K562 (cell line): ENCODE measurements around the gene IL17RC. TPM values are rescaled to one million over a fixed set of nuclear protein-coding genes. Genes with fewer than 3 reads are reported as not detected.

ENCODE experiments used
- ATAC-seq: fragments of 200-7000 bp; cut with Tn5 transposase; 3 replicates; pipeline ENCODE4 v1.9.1; 2020; ENCODE audit warnings: moderate library complexity
- BruUV-seq: library from RNA; stranded (reverse); fragments of 400-500 nt; replicated peaks from 2 replicates; lab custom pipeline; 2021; lab: Mats Ljungman, UMichigan
- CTCF ChIA-PET: fragments of 300-600 bp; formaldehyde crosslinking; extraction: SDS; loops from one replicate; lab custom pipeline; 2021; ENCODE audit warnings: low intra/inter-chr PET ratio; lab: Yijun Ruan, JAX
- POLR2A ChIA-PET: fragments of 300-600, 350-650 bp; sonication (Branson Sonifier 250); formaldehyde crosslinking; extraction: SDS; loops from one replicate; lab custom pipeline; 2021; ENCODE audit warnings: antibody characterized with exemption, inconsistent platforms; lab: Yijun Ruan, JAX
- DNase-seq, 4 experiments: peaks; one replicate each; pipeline versions ENCODE4 v3.0.0 to v3.0.0-alpha.2; 2011 to 2018; ENCODE audit warnings: low spot score in 3 of 4, mixed read lengths in 3 of 4; ENCODE audit errors: extremely low read depth in 1 of 4
- FAIRE-seq: peaks from 2 replicates; lab custom pipeline; 2011; peaks lifted over from hg19 to GRCh38; lab: Jason Lieb, UNC
- H2AFZ ChIP-seq: 2 replicates; pipeline ENCODE4 v1.6.0; 2011; ENCODE audit warnings: low read depth, low read length, control low read depth, inconsistent platforms
- H3K27ac ChIP-seq: fragments of 200-600 bp; 3 replicates; pipeline ENCODE4 v1.8.0; 2011; ENCODE audit warnings: low read depth, mild to moderate bottlenecking, control low read depth, inconsistent platforms, low read length, moderate library complexity, mixed read lengths; ENCODE audit errors: extremely low read depth
- H3K27me3 ChIP-seq, 2 experiments: fragments of 300-600 bp in 1 of 2; 2 replicates in 1 of 2; 3 replicates in 1 of 2; pipeline versions ENCODE4 v1.6.0 to v1.8.0; 2011; ENCODE audit warnings: inconsistent platforms in 2 of 2, low read length in 2 of 2, mild to moderate bottlenecking in 1 of 2, mixed read lengths in 1 of 2, moderate library complexity in 1 of 2; ENCODE audit not compliant: control insufficient read depth in 2 of 2, insufficient read depth in 2 of 2
- H3K36me3 ChIP-seq: fragments of 300-600 bp; 3 replicates; pipeline ENCODE4 v1.8.0; 2011; ENCODE audit warnings: mild to moderate bottlenecking, low read length, inconsistent platforms; ENCODE audit not compliant: control insufficient read depth, insufficient read depth
- H3K4me1 ChIP-seq, 2 experiments: fragments of 200-600 bp in 1 of 2; replicated peaks in 1 of 2; 2 replicates in 1 of 2; 3 replicates in 1 of 2; pipeline versions ENCODE4 v1.5.1 to v1.8.0; 2011; ENCODE audit warnings: inconsistent platforms in 2 of 2, low read length in 2 of 2, mild to moderate bottlenecking in 1 of 2, mixed read lengths in 1 of 2, moderate library complexity in 1 of 2; ENCODE audit not compliant: control insufficient read depth in 2 of 2, insufficient read depth in 2 of 2
- H3K4me2 ChIP-seq: 2 replicates; pipeline ENCODE4 v1.6.1; 2011; ENCODE audit warnings: low read length, control low read depth, inconsistent platforms, mixed read lengths; ENCODE audit not compliant: insufficient read depth
- H3K4me3 ChIP-seq: fragments of 200-600 bp; sonication (generic), shearing (Covaris generic); 2 replicates; pipeline ENCODE4 v1.5.1; 2016; ENCODE audit warnings: control low read depth, inconsistent platforms
- H3K79me2 ChIP-seq: fragments of 200-600 bp; 3 replicates; pipeline ENCODE4 v1.8.0; 2011; ENCODE audit warnings: low read length, inconsistent platforms; ENCODE audit not compliant: control insufficient read depth, insufficient read depth
- H3K9ac ChIP-seq, 2 experiments: 2 replicates each; pipeline versions ENCODE4 v1.6.0 to v1.6.1; 2011; ENCODE audit warnings: low read depth in 2 of 2, low read length in 2 of 2, control low read depth in 1 of 2, inconsistent platforms in 1 of 2, mild to moderate bottlenecking in 1 of 2, mixed read lengths in 1 of 2; ENCODE audit not compliant: insufficient read depth in 1 of 2
- H3K9me1 ChIP-seq: one replicate; pipeline ENCODE4 v1.6.0; 2011; ENCODE audit warnings: inconsistent platforms, mild to moderate bottlenecking, low read length, moderate library complexity; ENCODE audit not compliant: control insufficient read depth, insufficient read depth
- H3K9me3 ChIP-seq: replicated peaks from 2 replicates; pipeline ENCODE4 v1.5.1; 2011; ENCODE audit warnings: low read depth, low read length, inconsistent platforms; ENCODE audit not compliant: control insufficient read depth, insufficient read depth
- H4K20me1 ChIP-seq: replicated peaks from 2 replicates; pipeline ENCODE4 v1.6.1; 2011; ENCODE audit warnings: low read length, inconsistent platforms, mixed read lengths; ENCODE audit not compliant: control insufficient read depth, insufficient read depth
- BRCA1 ChIP-seq, 2 experiments: fragments of 450-650 bp in 1 of 2; sonication (generic) in 1 of 2; formaldehyde crosslinking in 1 of 2; IDR thresholded peaks; 2 replicates each; pipeline versions ENCODE4 v1.5.0 to v1.6.1; 2017 to 2020; ENCODE audit warnings: mild to moderate bottlenecking in 1 of 2, missing genetic modification reagents in 1 of 2
- PCBP1 ChIP-seq: fragments of 200-400 bp; formaldehyde crosslinking; IDR thresholded peaks from 2 replicates; pipeline ENCODE4 v1.6.1; 2018; ENCODE audit warnings: mild to moderate bottlenecking, low read depth, low read length; ENCODE audit not compliant: poor library complexity, severe bottlenecking
- RB1 ChIP-seq: fragments of 450-650 bp; IDR thresholded peaks from 2 replicates; pipeline ENCODE4 v1.6.1; 2017; ENCODE audit warnings: low read depth, mild to moderate bottlenecking
- SOX6 ChIP-seq: fragments of 450-650 bp; IDR thresholded peaks from 2 replicates; pipeline ENCODE4 v1.6.1; 2014; ENCODE audit warnings: mild to moderate bottlenecking
- TAL1 ChIP-seq: fragments of 450-650 bp; IDR thresholded peaks from 2 replicates; pipeline ENCODE4 v1.6.1; 2016; ENCODE audit warnings: mild to moderate bottlenecking
- XRCC4 ChIP-seq: IDR thresholded peaks from one replicate; pipeline ENCODE4 v1.6.1; 2011; ENCODE audit not compliant: insufficient read depth, insufficient read length; ENCODE audit errors: extremely low read depth
- ZNF316 ChIP-seq: fragments of 450-650 bp; IDR thresholded peaks from 2 replicates; pipeline ENCODE4 v1.6.1; 2016
- WGBS: fragments of 100-300 bp; shearing (Covaris generic); methylation state at CpG from one replicate; pipeline ENCODE4 v1.1.6; 2016; ENCODE audit warnings: low coverage, mixed read lengths; ENCODE audit not compliant: insufficient coverage; ENCODE audit errors: missing lambda C conversion rate; 5-methylcytosine and 5-hydroxymethylcytosine counted together
- in situ Hi-C: fragments of 300-500 bp; cut with MboI; formaldehyde crosslinking; loops from 4 replicates; pipeline ENCODE4 v1.15.0; 2018; ENCODE audit warnings: inconsistent platforms, mixed read lengths
- intact Hi-C: fragments of 100-400 bp; cut with micrococcal nuclease; formaldehyde crosslinking; loops from 2 replicates; pipeline ENCODE4 v1.14.2; 2022
- polyA plus RNA-seq, 8 experiments: library from polyadenylated mRNA; depleted of rRNA in 4 of 8; stranded (reverse) in 5 of 8; unstranded in 3 of 8; fragments of >200 nt; fragmentation: Nextera tagmentation in 2 of 8; fragmentation: Illumina TruSeq in 1 of 8; extraction: Ambion mirVana in 2 of 8; extraction: Trizol in 1 of 8; gene quantifications; 2 replicates each; pipeline versions ENCODE4 v1.2.1 to v1.2.3, GENCODE V29; 2011 to 2014; ENCODE audit warnings: inconsistent platforms in 1 of 8, missing spikeins in 1 of 8
- total RNA-seq, 7 experiments: library from RNA; depleted of rRNA in 6 of 7; stranded (reverse); fragments of >200 nt in 6 of 7; fragmentation: Illumina TruSeq in 2 of 7; extraction: Trizol in 2 of 7; gene quantifications; 2 replicates each; pipeline versions ENCODE4 v1.2.1 to v1.2.3, GENCODE V29; 2011 to 2021; ENCODE audit warnings: low replicate concordance in 1 of 7
- TF ChIP-seq, protein P1 (sequence below): fragments of 250-450 bp; sonication (Bioruptor Pico); IDR thresholded peaks from 2 replicates; pipeline ENCODE4 v1.5.0; 2021; ENCODE audit warnings: mild to moderate bottlenecking, borderline replicate concordance

IL17RC gene
- total and polyA plus RNA-seq, 9 of the 15 experiments (the other 6 are each of a cell fraction or from before 2014, with no cell fraction given), result 0.15 to 11.4 (median 7.1) TPM; not detected in 1

GRCh38 chr3:9940746-9941145, 23.8 kb downstream of the IL17RC start:
- peaks cover 45% of the 10 kb centered on the region for H3K36me3 ChIP-seq
- peaks cover 5% of the 10 kb centered on the region; the same call in 2 of the 3 replicates for H3K79me2 ChIP-seq
- WGBS, result 94% methylated on average over 8 of the region's 10 CpGs
- POLR2A ChIA-PET, result no interaction called here
- no peak for FAIRE-seq
- no peak overlapping the region for H3K4me3 ChIP-seq
- no peak for TF ChIP-seq XRCC4
- no peak for TF ChIP-seq ZNF316
- no peak for TF ChIP-seq TAL1
- TF ChIP-seq, protein P1, sequence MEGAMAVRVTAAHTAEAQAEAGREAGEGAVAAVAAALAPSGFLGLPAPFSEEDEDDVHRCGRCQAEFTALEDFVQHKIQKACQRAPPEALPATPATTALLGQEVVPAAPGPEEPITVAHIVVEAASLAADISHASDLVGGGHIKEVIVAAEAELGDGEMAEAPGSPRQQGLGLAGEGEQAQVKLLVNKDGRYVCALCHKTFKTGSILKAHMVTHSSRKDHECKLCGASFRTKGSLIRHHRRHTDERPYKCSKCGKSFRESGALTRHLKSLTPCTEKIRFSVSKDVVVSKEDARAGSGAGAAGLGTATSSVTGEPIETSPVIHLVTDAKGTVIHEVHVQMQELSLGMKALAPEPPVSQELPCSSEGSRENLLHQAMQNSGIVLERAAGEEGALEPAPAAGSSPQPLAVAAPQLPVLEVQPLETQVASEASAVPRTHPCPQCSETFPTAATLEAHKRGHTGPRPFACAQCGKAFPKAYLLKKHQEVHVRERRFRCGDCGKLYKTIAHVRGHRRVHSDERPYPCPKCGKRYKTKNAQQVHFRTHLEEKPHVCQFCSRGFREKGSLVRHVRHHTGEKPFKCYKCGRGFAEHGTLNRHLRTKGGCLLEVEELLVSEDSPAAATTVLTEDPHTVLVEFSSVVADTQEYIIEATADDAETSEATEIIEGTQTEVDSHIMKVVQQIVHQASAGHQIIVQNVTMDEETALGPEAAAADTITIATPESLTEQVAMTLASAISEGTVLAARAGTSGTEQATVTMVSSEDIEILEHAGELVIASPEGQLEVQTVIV (CRISPR knock-in tag), result no peak
- no peak for TF ChIP-seq PCBP1
- no peak for TF ChIP-seq BRCA1 (IDR thresholded peaks at IDR 0.05)
- TF ChIP-seq BRCA1 (CRISPR knock-in tag; IDR thresholded peaks at IDR 0.05), result no peak
- TF ChIP-seq RB1, result no peak
- no peak for TF ChIP-seq SOX6
- in situ Hi-C loops (no loop called here), intact Hi-C loops (no loop called here)
- H3K4me2 ChIP-seq, result no peak overlapping the region
- ATAC-seq, result no peak
- H3K27ac ChIP-seq, result no peak overlapping the region
- H3K4me1 ChIP-seq, result peaks cover 0 to 15% of the 10 kb centered on the region in 2 experiments; a peak in 3 of 5 replicates
- H3K9me3 ChIP-seq, result 0 out of 2 replicates have a peak, but pooled peaks cover 3% of the 10 kb centered on the region
- no peak overlapping the region for H2AFZ ChIP-seq
- H4K20me1 ChIP-seq, result no peaks in the 10 kb centered on the region
- BruUV-seq, result no TSS peak
- no peaks in the 10 kb centered on the region for H3K9me1 ChIP-seq
- no peaks in the 10 kb centered on the region for H3K27me3 ChIP-seq
- DNase-seq, result no peak
- CTCF ChIA-PET, result no interaction called here
- no peak overlapping the region for H3K9ac ChIP-seq
